Activated CD4-positive, CD25-positive, alpha-beta regulatory T cell treated with anti-CD3 and anti-CD28 coated beads, Interleukin-2, amount 50 U/mL, for 16 hours (primary cell): ENCODE results near the gene CTBP2.
"Not testable (repeated sequence)": the region's sequence is repeated elsewhere in the genome, so short reads cannot be mapped to it uniquely, and the experiment has no call there.

Experiments used
- DNase-seq: peaks from one replicate; pipeline ENCODE4 v3.0.0-alpha.2; 2020; ENCODE audit warnings: low read depth, low spot score

Gene CTBP2

DNA sequence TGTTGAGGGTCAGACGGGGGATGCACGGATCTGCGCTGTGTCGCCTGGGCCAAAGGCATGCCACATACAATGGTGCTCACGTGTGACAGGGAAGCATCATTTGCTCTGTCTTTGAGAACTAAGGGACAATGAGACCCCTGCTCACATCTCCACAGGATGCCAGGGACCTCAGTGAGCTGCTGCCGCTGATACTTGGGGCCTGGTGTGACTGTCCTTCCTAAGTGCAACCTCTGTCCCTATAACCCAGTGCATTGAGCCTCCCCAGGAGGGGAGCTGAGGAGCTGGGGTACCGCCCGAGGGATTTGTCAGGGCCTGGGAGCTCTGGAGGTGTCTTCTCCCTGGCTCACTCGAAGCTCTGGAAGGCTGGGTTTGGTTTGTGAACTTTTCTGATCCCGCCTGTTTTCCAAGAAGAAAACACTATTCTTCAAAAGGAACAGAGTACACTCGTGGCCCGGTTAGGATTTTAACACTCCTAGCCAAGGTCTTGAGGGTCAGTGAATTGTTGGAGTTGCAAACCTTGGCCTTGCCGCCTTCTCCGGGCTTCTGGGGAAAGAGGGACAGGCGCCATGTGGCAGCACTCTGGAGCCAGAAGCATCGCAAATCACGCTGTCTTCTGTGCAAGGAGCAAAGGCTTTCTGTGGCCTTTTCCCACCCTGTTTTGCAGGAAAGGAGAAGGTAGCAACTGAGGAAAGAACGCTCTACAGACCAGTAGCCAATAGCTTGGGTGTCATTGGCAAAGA, 26.2 kb upstream of the CTBP2 start:
- no peak for DNase-seq

DNA sequence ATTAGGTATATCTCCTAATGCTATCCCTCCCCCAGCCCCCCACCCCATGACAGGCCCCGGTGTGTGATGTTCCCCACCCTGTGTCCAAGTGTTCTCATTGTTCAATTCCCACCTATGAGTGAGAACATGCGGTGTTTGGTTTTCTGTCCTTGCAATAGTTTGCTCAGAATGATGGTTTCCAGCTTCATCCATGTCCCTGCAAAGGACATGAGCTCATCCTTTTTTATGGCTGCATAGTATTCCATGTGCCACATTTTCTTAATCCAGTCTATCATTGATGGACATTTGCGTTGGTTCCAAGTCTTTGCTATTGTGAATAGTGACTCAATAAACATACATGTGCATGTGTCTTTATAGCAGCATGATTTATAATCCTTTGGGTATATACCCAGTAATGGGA, 18.7 kb upstream of the CTBP2 start:
- DNase-seq: not testable (repeated sequence)

DNA sequence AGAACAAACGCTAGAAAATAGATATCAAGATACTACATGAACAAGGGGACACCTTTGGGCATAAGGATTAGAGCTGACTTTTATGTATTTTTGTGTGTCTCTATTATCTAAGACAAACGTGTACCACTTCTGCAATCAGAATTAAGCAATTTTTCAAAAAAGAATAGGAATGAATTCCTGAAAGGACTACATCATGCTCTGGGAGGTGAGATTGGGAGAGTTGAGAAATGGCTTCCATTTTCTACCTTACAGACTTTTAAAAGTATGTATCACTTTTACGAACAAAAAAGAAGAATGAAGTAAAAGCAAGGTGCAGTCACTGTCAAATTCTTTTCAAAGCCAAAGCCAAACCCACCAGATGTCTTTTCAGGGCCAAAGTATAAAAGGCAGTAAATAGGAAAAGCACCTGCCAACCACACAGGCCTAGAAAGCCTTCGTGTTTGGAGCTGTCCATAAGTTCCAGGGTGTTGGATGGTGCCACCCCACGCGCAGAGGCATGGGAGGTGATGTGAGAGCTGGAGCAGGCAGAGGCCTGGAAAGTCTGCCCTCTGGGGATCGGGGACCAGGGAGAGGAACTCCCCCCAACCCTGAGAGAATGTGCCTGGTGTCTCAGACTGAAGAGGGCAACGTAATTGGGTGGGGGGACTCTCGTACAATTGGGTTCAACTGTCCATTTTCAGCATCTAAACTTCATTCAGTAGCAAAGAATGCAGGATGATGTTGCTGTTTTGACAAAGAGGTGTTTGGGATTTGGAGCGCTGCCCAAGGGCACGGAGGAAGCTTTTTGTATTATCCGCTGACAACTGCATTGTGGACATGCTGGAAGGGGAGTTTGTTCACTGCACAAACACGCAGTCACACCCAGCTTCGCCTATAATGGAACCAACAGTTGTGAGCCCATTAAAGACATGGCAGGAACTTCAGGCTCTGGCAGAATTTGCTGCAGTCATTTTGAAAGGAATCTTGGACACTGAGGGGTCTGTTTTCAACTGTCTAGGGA, 17.6 kb upstream of the CTBP2 start:
- DNase-seq: no peak

DNA sequence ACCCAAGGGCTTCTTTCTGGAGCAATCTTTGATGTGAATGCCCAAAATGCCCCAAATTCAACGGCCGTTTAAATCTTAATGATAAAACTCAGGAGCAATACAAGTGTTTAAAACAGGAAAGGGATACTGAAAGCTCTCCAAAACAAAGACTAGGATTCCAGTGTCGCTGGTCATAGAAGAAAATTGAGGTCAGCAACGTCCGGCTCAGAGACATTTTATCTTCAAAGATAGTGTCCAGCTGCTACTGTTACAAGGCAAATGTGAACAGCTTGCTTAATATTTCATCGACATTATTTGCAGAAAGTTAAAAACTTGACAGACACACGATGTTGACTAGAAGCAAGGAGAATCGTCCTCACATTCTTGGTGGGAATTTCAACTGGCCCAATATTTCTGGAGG, 15.4 kb upstream of the CTBP2 start:
- no peak for DNase-seq

DNA sequence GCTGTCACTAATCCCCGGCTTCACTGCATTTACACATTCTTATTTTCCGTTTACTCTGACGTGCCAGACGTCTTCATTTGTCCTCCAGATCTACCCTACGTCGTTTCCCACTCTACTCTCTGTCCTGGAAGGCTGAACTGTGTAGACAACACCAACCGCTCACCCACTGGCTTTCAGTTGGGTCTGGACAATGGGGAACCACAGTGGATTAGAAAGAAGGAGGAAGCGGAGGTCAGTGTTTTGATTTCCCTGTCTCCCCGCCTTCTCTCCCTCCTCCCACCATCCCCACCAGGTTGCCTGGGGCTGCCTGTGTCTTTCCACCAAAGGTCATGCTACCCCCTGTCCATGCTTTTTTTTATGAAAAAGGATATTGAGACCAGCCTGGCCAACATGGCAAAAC, 14.0 kb upstream of the CTBP2 start:
- DNase-seq: no peak

DNA sequence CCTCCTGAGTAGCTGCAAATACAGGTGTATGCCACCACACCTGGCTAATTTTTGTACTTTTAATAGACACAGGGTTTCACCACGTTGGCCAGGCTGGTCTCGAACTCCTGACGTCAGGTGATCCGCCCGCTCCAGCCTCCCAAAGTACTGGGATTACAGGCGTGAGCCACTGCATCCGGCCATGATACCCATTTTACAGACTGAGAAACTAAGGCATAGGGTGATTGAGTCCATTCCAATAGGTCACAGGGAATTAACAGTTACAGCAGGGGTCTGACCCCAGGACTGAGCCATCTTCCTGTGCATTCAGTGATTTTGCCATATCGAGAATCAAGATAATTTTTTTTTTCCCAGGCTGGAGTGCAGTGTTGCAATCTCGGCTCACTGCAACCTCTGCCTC, 12.3 kb upstream of the CTBP2 start:
- DNase-seq: no peak

DNA sequence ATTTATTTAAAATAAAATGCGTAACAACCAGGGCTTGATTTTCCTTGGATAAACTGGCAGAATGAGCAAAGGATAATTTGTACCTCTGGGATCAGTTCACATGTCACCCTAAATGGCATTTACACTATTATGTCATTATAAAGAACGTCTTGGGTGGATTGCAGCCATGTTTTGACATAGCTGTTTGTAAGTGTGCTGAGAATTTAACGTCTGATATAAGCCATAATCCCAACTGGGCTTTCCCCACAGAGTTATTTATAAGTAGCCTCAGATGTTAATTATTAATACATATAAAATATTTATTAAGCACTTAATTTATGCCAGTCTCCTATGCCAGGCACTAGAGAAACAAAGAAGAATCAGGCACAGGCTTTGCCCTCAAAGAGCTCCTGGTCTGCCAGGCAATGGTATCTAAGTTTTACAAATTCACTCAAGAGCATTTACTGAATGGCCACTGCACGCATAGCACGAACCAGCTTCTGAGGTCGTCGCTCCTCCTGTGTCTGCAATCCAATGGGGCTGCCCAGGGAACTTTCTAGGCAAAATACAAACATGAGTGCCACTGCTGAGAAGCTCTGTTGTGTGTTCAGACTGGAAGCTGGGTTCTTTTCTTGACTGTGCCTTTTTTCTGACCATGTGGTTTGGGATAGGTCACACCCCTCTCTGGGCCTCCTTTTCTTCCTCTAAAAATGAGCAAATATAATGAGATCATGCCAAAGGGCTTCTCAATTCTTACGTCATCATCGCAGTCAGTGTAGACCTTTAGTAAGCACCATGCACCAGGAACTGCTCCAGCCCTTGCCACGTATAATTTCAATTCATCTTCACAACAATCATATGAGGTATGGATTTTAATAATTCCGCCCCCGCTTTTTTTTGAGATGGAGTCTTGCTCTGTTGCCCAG, 11.3 kb upstream of the CTBP2 start:
- DNase-seq: no peak

DNA sequence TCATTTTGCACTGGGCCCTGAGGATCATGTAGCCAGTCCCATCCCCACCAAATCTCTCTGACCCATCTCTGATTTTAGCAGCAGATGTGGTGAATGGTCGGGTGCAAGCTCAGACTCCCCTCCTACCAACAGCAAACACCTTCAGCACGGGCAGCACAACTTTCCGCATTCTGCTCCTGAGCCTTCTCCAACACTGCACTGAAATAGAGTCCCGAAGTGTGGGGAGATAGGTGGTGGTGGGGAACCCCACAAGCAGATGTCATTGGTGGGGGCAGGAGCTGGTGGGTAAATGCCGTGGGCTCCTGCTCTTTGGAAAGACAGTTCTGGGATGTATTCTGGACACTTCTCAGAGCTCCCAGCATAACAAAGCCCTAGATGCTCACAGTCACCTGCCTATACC, 9.6 kb upstream of the CTBP2 start:
- no peak for DNase-seq

DNA sequence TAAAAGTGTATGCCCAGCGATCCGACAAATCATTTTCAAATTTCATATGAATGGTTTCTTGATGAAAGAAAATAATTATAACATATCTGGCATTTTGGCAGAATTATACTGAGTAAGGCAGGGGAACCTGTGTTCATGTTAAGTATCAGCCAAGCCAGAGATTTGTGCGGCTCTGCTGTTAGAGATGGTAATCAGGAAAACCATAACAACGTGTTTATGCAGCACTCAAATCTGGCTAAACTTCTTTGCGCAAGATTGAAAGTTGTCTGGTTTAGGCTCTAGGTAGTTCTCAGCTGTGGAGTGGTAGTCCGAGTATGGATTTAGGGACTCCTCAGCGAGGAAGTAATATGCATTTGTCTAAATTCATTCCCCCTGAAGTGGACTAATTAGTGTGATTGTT, 8.9 kb upstream of the CTBP2 start:
- DNase-seq: no peak

DNA sequence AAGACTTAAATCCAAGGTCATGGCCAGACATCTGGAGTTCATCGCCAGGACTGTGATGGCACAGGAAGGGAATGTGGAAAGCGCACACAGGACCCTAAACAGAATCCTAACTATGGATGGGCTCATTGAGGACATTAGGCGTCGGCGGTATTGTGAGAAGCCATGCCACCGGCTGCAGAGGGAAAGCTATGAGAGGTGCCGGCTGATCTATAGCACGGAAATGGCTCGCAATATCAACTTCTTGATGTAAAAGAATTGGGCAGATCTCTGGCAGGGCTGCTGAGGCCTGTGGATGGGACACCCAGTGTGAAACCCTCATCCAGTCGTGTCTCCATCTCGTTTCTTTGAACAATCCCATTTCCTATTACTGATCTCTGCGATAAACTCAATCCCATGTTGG, 6.3 kb upstream of the CTBP2 start:
- no peak for DNase-seq

DNA sequence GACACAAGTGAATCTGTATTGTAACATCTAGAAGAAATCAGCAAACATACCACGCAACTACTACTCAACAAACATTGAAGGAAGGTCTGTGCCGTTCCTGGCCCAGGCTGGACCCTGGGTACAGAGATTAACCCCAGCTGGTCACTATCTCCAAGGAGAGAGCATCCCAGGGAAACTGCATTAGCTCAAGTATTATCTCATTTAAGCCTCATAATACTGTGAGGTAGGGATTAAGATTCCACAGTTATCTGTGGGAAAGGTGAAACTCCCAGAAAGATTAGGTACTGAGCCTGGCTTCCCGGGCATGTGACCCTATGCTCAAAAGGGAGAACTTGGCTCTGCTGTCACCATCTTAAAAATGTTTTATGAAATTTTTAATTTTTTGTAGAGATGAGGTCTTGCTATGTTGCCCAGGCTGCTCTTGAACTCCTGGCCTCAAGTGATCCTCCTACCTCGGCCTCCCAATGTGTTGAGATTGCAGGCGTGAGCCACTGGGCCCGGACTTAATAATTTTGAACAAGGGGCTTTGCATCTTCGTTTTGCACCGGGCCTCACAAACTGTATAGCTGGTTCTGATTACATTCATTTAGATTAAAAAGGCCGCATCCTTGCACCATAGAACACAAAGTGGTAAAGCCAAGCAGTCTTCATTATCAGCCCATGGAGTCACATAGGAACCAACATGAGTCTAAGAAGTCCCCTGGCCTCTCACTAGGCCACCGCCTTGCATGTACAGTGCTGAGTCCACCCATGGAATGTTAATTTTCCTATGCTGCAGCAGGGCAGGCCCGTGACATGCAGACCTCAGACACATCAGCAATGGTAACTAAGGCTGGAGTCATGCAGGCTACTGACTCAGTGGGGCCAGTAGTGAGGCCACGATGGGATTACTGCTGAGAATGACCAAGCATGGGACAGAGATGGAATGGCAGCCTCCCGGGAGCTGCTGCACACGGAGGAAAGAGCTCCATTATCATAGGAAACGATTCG, 5.5 kb upstream of the CTBP2 start:
- DNase-seq: no peak

DNA sequence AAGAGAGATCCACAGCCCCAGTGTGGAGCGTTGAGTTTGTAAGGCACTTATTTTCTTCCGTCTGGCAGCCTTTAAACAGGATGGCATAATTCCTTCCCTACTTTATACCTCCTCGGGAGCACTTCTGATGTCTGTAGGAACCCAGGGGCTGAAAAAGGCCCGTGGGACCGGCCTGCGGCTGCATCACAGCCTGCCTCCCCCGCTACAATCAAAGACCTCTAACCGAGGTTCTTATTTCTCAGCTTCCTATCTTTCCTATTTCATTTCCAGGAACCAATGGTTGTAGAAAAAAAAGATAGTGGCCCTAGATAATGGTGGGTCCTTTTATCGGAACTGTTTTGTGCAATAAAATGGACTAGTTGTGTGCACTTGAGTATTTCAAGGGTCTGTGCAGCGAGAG, 4.1 kb upstream of the CTBP2 start:
- DNase-seq: no peak

DNA sequence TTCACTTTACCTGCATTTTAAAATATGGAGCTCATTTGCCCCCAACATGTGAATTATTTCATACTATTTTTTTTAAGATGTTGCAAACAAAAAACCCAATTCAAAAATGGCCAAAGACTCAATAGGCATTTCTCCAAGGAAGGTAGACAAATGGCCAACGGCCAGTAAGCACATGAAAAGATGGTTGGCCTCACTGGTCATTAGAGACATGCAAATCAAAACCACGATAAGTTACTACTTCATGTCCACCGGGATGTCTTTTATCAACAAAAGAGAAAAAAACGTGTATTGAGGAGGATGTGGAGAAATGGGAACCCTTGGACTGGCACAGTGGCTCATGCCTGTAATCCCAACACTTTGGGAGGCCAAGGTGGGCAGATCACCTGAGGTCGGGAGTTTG, 3.4 kb upstream of the CTBP2 start:
- DNase-seq: no peak

DNA sequence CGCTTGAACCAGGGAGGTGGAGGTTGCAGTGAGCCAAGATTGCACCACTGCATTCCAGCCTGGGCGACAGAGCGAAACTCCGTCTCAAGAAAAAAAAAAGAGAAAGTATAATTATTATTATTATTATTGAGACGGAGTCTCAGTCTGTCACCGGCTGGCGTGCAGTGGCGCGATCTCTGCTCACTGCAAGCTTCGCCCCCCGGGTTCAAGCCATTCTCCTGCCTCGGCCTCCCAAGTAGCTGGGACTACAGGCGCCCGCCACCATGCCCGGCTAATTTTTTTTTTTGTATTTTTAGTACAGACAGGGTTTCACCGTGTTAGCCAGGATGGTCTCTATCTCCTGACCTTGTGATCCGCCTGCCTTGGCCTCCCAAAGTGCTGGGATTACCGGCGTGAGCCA, 2.9 kb upstream of the CTBP2 start:
- DNase-seq: not testable (repeated sequence)

DNA sequence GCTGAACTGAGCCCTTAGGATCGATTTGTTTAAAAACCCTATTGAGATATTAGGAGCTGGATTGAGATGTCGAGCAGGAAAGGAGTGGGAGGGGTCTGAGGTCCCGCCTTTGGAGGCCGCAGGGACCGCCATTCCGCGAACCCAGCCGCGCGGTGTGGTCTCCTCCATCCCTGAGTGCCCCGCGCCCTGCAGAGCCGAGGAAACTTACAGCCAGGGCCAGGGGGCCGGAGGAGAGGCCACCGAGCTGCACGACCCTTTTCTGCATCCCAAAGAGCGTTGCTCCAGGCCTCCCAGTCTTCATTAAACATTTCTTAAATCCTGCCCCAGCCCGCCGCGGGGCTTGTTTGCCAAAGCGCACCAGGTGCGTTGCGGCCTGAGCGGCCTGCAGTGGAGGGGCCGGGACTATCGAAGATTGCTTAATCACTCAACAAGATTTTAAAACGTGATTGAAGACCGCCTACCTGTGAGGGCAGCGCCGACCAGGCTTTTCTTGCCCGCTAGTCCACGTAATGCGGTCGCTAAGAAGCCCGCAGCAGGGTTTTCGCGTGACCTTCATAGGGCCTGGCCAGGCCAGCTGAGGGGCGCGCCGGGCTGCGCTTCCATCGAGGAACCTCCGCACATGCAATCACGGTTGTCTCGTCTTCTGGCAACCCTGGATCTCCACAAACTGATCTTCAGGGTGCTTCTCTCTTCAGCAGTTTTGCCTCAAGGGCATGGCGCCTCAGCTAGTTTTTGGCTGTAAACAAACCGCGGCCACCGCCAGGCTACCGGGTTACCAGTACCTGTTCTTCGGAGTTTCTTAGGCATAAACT, 2.0 kb upstream of the CTBP2 start:
- no peak for DNase-seq

DNA sequence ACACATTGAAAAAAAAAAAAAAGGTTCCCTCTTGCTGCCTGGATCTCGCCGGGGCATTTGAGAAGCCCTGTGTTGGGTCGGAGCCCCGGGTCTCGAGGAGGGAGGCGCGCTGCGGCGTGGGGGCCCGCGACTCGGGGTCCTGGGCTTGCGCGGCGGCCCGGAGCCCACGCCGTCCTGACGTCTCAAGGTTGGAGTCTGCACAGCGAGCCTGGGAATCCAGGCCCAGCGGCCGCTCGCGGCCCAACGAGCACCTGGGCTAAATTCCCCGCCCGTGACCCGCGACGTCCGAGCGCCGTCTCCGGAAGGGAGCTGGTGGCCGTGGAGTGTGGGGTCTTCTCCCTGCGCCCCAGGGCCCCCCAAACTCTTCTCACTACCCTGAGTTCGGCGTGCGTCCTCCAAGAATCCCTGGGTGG, 1.4 kb upstream of the CTBP2 start:
- DNase-seq: no peak

DNA sequence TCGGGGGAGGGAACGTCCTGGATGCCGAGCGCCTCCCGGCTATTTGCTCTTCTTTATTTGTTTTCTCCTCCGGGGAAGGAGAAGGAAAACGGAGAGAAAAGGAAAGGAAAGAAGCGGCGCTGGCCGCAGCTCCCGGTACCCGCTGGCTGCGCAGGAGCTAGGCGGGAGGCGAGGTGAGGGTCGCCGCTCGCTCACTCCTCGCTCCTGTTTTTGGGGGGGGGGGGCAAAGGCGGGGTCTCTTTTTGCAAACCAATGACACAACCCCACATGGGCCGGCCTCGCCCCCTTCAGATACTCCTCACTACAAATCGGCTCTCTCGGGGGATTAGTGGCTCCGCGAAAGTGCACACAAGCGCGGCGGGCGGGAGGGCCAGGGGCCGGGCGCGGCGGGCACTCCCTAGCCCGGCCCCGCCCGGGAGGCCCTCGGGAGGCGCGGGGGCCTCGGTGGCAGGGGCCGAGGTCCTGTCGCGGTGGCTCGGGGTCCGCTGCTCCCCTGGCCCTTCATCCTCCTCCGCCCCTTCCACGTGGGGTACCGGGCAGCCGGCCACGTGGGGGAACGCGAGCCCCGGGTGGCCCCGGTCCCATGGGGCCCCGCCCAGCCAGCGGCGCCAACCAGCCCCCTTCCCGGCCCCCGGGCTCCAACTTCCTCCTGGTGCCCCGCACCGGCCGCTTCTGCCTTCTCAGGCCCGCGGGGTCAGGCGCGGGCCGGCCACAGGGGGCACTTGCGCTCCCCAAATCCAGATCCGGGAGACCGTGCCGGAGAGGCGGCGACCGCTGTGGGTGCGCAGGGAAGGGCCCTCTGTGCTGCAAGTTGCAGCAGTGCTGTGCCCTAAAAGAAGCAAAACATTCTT, 718 bp upstream of the CTBP2 start:
- DNase-seq: no peak

DNA sequence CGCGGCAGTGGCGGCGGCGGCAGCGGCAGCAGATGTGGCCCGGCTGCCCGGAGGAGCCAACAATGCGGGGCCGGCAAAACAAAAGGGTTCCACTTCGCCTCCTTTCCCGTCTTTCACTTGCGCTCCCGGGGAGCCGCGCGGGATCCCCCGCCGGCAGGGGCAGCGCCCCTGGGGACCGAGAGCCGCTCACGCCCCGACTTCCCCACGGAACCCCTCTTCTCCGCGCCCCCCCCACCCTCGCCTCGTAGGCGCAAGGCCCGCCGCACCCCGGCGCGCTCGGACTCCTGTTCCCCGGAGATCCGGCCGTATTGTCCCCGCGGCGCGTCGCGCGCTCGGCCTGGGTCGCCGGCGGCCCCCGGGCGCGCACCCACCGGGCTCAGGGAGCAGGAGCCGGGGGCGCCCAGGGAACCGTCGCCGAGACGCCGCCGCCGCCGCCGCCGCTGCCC, 854 bp downstream of the CTBP2 start:
- DNase-seq: no peak
